ENCODE measurements around the gene RPS16. TPM values are rescaled to one million over a fixed set of nuclear protein-coding genes. Genes with fewer than 3 reads are reported as not detected.
A peak's percentile ranks its signal among the peaks of the same experiment; 100 is the strongest.

RPS16 gene
- total and polyA plus RNA-seq, 9 of the 15 experiments (the other 6 are each of a cell fraction or from before 2014, with no cell fraction given), result 82.6 to 3,671 (median 2,204) TPM

DNA sequence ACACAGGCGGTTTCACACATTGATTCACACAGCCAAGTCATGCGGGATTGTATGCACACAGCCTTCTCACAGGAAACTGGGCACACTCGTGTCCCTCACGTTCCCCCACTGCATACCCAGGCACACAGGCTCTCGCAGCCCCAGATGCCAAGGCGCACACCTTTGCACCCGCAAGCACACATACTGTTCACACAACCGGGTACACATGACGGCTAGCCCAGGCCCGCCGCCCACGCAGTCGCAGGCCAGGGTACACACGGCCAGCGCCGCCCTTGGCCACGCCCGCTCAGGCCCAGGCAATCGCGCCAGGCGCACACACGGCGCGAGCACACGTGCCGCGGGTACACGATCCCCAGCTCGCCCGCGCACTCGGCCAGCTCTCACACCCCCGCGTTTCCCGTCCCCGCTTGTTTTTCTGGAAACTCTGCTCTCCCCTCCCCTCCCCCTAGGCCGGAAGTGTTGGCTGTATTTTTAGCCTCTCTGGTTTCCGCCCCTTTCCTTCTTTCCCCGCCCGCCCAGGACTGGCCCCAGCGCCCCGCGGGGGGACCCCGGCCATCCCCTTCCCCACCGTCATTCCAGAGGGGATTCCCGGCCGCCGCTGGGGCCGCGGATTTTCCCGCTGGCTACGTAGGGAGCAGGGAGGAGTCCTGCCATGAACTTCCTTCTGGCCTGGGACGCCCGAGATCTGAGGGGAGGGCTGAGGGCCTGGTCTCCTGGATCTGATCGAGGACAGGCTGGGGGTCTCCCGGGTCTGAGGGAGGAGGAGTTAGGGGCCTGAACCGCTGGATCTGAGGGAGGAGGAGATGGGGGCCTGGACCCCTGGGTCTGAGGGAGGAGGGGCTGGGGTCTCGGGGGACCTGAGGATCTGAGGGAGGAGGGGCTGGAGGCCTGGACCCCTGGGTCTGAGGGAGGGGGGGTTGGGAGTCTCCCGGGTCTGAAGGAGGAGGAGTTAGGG is 33.1 kb downstream of the RPS16 start (continued):
- TF ChIP-seq GABPA (tag; conservative IDR thresholded peaks at IDR 0.05; ENCODE audit: low read depth), result peak; percentile 87
- TF ChIP-seq ZBTB1 (CRISPR knock-in tag; IDR thresholded peaks at IDR 0.05; ENCODE audit: borderline replicate concordance, low read depth), result peak; percentile 14; the same call in 1 of the 2 replicates
- no peak for TF ChIP-seq MCM7 (IDR thresholded peaks at IDR 0.05)
- peak; percentile 78 for TF ChIP-seq RB1 (IDR thresholded peaks at IDR 0.05; ENCODE audit: low read depth)
- TF ChIP-seq E2F8 (IDR thresholded peaks at IDR 0.05; ENCODE audit: low read depth, partially characterized antibody), result peak; percentile 47
- TF ChIP-seq RBFOX2 (IDR thresholded peaks at IDR 0.05; ENCODE audit: low read depth, low read length), result peak; percentile 85
- peak; percentile 70 for TF ChIP-seq TEAD4 (IDR thresholded peaks at IDR 0.05; ENCODE audit: low read length)
- TF ChIP-seq TEAD4 (CRISPR knock-in tag; IDR thresholded peaks at IDR 0.05; ENCODE audit: borderline replicate concordance), result no peak
- no peak for TF ChIP-seq THAP7 (CRISPR knock-in tag; IDR thresholded peaks at IDR 0.05)
- peak; percentile 51; the same call in 1 of the 2 replicates for TF ChIP-seq LCOR (CRISPR knock-in tag; IDR thresholded peaks at IDR 0.05)
- TF ChIP-seq TBP (optimal IDR thresholded peaks at IDR 0.05; ENCODE audit: low read depth, low read length), result peak; percentile 26
- no peak for TF ChIP-seq TAF1 (IDR thresholded peaks at IDR 0.05; ENCODE audit: control insufficient read depth, extremely low read depth, insufficient read depth, low read length, severe bottlenecking)
- 0 out of 2 replicates have a peak, but pooled peaks have one; percentile 16 for TF ChIP-seq ZBED1 (IDR thresholded peaks at IDR 0.05)
- peak; percentile 85 for TF ChIP-seq POLR2G (IDR thresholded peaks at IDR 0.05; ENCODE audit: low read depth, low read length)
- peak; percentile 46 for TF ChIP-seq BRD9 (IDR thresholded peaks at IDR 0.05; ENCODE audit: low read depth, partially characterized antibody)
- TF ChIP-seq, protein P1, sequence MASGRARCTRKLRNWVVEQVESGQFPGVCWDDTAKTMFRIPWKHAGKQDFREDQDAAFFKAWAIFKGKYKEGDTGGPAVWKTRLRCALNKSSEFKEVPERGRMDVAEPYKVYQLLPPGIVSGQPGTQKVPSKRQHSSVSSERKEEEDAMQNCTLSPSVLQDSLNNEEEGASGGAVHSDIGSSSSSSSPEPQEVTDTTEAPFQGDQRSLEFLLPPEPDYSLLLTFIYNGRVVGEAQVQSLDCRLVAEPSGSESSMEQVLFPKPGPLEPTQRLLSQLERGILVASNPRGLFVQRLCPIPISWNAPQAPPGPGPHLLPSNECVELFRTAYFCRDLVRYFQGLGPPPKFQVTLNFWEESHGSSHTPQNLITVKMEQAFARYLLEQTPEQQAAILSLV (tag; IDR thresholded peaks at IDR 0.05), result no peak
- peak; percentile 83 to 94; a peak in 3 of 4 replicates for TF ChIP-seq MNT (conservative IDR thresholded peaks at IDR 0.05)
- TF ChIP-seq PREB (CRISPR knock-in tag; IDR thresholded peaks at IDR 0.05), result no peak

Measured in K562 (cell line).